Stimulated activated memory B cell treated with anti-CD40 and anti-IgM and Interleukin-4, amounts not matched to agents 10 μg/mL and 1 μg/mL and 100 μg/mL, for 72 hours (primary cell): ENCODE data around the gene OLAH.

Experiments
- ATAC-seq: fragments of 150-1000 bp; cut with Tn5 transposase; 2 replicates; pipeline ENCODE4 v1.10.0; 2021
- H3K27ac Mint-ChIP-seq: one replicate; pipeline ENCODE4 v1.8.0; 2022; ENCODE audit warnings: mild to moderate bottlenecking, mixed read lengths
- H3K27me3 Mint-ChIP-seq: one replicate; pipeline ENCODE4 v1.8.0; 2022; ENCODE audit warnings: mixed read lengths
- H3K36me3 Mint-ChIP-seq: one replicate; pipeline ENCODE4 v1.8.0; 2022; ENCODE audit warnings: mixed read lengths
- H3K4me1 Mint-ChIP-seq: one replicate; pipeline ENCODE4 v1.8.0; 2022; ENCODE audit warnings: mixed read lengths
- H3K4me3 Mint-ChIP-seq: one replicate; pipeline ENCODE4 v1.8.0; 2022; ENCODE audit warnings: mild to moderate bottlenecking, moderate library complexity, mixed read lengths
- H3K9me3 Mint-ChIP-seq: one replicate; pipeline ENCODE4 v1.8.0; 2022; ENCODE audit warnings: mixed read lengths

Gene OLAH

DNA sequence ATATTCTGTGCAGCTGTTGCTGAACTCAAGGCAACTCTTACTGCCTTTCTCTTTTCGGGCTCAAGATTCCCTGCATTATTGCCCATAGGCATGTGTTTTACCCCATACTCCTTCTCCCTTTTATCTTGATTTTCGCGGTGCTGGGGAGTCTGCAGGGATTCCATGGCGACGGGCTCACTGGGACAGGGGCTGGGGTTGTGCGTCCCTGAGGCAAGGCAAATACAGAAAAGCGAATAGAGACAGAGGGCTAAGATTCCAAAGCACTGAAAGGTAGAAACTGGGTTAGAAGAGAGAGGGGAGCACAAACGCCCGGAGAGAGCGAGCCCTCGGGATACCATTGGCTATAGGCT, 52.9 kb downstream of the OLAH start:
- H3K27me3 Mint-ChIP-seq = no peaks in the 10 kb centered on the region
- H3K4me3 Mint-ChIP-seq = peak overlapping the region; percentile 80
- H3K4me1 Mint-ChIP-seq = peaks cover 43% of the 10 kb centered on the region
- H3K9me3 Mint-ChIP-seq = no peaks in the 10 kb centered on the region
- H3K27ac Mint-ChIP-seq = peak overlapping the region; percentile 94
- ATAC-seq = peak; percentile 58
- peaks cover 2% of the 10 kb centered on the region for H3K36me3 Mint-ChIP-seq

DNA sequence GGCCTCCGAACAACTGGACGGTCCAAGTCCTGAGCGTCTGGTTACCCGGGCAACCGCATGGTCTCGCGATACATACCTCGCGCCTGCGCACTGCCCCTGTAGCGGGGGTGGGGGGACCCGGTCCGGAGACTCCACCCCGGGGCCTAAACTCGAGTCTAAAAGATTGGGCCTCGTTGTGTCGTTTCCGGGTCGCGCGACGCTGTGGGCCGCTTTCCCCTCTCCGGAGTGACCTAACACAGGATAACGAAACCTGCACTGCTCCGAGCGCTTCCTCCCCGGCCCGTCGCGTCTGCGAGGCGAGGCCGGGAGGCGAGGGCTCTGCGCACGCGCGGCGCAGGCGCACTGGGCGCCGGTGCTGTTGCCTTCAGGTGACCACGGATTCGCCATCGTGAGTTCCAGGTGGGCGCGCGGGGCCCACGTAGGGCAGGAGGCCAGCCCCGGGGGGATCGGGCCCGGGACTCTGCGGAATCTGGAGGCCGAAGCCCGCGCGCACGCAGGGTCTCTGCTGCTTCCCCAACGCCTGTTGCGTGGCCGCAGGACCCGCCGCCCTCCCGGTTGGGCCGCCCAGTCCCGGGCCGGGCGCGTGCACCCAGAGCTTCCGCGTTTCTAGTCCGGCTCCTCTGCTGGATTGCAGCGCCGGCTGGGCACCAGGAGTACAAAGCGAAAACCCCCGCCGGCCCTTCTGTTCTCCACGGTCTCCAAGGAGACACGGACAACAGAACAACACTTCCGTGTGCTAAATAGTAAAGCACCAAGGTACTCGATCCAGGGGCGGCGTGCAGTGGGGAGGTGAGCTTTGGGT, 53.5 kb downstream of the OLAH start, which contains the start of gene RPP38:
Gene RPP38 (plus strand): TSS at position 345 of the 802 bp plus-strand sequence. CDS start 5,960 bp downstream, outside the sequence.
- Mint-ChIP-seq H3K27me3 (no peaks in the 10 kb centered on the region), H3K4me1 (peaks cover 43% of the 10 kb centered on the region), H3K27ac (peak within 1 kb of the TSS; percentile 94), H3K9me3 (no peaks in the 10 kb centered on the region), H3K36me3 (peaks cover 8% of the 10 kb centered on the region), H3K4me3 (peak within 1 kb of the TSS; percentile 80)
- peak; percentile 92 for ATAC-seq

DNA sequence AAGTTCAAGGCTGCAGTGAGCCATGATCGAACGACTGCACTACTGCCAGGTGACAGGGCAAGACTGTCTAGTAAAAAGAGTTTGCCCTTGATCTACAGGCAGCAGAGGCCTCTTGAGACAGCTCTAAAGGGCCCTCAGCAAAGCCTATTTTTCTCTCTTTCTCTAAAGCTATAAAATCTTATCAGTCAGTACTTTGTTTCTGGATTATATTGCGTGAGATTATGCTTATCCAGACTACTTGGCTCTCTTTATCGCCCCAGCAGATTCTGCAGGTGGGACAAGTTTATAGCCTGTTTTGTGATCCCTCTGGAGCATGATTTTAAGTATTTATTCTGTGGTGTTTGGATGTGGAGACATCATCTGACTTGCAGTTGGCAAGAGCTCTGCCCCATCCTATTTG, 56.1 kb downstream of the OLAH start:
- Mint-ChIP-seq H3K36me3 (peaks cover 30% of the 10 kb centered on the region), H3K4me1 (peaks cover 43% of the 10 kb centered on the region), H3K4me3 (no peak overlapping the region), H3K27ac (no peak overlapping the region), H3K9me3 (no peaks in the 10 kb centered on the region), H3K27me3 (no peaks in the 10 kb centered on the region)
- ATAC-seq = no peak

DNA sequence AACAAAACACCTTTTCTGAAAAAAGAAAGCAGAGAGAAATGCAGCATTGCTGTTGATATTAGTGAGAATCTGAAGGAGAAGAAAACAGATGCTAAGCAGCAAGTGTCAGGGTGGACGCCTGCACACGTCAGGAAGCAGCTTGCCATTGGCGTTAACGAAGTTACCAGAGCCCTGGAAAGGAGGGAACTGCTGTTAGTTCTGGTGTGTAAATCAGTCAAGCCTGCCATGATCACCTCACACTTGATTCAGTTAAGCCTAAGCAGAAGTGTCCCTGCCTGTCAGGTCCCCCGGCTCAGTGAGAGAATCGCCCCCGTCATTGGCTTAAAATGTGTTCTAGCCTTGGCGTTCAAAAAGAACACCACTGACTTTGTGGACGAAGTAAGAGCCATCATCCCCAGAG, 59.8 kb downstream of the OLAH start:
- Mint-ChIP-seq H3K9me3 (no peaks in the 10 kb centered on the region), H3K27ac (no peak overlapping the region)

DNA sequence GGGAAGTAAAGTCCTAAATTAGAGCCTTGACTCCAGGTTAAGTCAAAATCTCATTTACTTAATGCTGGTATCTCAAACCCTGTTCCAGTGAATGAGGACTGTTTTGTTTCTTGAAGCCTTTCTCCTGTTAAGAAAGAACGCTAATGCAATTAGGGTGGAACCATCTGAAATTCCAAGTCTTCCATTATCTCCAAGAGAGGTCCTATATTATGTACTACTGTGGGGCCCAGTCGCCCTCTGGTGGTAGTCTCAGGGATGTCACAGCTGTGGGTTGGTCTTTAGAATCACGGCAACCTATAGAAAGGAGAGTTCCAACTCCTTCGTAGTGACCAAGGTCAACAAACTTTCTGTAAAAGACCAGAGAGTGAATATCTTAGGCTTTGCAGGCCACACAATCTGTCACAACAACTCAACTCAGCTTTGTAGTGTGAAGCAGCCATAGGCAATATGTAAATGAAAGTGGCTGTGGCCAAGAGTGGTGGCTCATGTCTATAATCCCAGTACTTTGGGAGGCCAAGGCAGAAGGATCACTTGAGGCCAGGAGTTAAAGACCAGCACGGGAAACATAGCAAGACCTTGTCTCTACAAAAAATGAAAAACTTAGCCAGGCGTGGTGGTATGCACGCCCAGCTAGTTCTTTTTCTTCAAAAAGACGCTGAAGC, 62.7 kb downstream of the OLAH start:
- ATAC-seq = peak; percentile 81
- H3K27me3 Mint-ChIP-seq = no peaks in the 10 kb centered on the region
- peaks cover 49% of the 10 kb centered on the region for H3K36me3 Mint-ChIP-seq
- H3K9me3 Mint-ChIP-seq = no peaks in the 10 kb centered on the region
- no peaks in the 10 kb centered on the region for H3K4me1 Mint-ChIP-seq
- H3K4me3 Mint-ChIP-seq = no peak overlapping the region
- H3K27ac Mint-ChIP-seq = no peak overlapping the region

More for the DNA sequence above, 59.8 kb downstream of the OLAH start:
- H3K4me3 Mint-ChIP-seq = no peak overlapping the region
- peaks cover 23% of the 10 kb centered on the region for H3K4me1 Mint-ChIP-seq
- H3K27me3 Mint-ChIP-seq = no peaks in the 10 kb centered on the region
- ATAC-seq = no peak
- H3K36me3 Mint-ChIP-seq = peaks cover 42% of the 10 kb centered on the region

DNA sequence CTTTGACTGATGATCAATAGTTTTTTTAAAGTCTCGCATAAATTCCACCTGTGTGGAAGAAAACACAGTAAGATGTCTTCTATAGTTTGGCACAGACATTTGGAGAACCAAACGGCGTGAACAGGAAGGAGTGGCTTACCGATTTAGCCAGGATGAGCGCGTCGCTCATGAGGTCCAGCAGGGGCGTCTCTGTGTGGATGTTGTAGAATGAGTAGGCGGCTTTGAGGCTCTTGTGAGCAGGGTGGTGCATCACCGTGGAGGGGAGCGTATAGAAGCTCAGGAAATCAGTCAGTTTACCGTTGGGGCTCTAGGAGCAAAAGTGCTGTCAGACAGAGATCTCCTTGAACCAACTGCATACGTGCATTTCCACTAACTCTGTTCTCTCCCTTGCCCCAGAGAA, 68.9 kb downstream of the OLAH start:
- H3K9me3 Mint-ChIP-seq = no peaks in the 10 kb centered on the region
- H3K27me3 Mint-ChIP-seq = no peaks in the 10 kb centered on the region
- no peak overlapping the region for H3K27ac Mint-ChIP-seq
- no peak for ATAC-seq
- peaks cover 33% of the 10 kb centered on the region for H3K36me3 Mint-ChIP-seq
- no peaks in the 10 kb centered on the region for H3K4me1 Mint-ChIP-seq
- no peak overlapping the region for H3K4me3 Mint-ChIP-seq

DNA sequence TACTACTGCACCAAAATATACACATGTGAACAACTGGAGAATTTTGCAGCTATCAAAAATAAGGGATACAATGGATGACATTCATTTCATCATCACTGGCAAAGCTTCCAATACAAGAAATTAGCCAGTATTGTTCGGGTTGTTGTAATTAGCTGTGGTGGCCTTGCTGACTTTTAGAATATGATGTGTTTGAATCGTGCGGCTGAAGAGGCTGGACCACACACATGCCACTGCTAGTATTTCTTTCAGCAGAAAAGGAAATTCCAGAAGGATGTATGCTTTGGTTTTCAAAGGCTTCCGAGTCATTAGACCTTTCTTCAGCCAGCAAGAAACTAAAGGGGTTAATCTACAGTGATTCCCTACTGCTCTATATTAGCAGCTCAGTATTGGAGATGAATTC, 70.0 kb downstream of the OLAH start:
- H3K27me3 Mint-ChIP-seq = no peaks in the 10 kb centered on the region
- H3K36me3 Mint-ChIP-seq = peaks cover 24% of the 10 kb centered on the region
- ATAC-seq = no peak
- no peak overlapping the region for H3K27ac Mint-ChIP-seq
- no peaks in the 10 kb centered on the region for H3K9me3 Mint-ChIP-seq
- H3K4me3 Mint-ChIP-seq = no peak overlapping the region
- H3K4me1 Mint-ChIP-seq = no peaks in the 10 kb centered on the region

DNA sequence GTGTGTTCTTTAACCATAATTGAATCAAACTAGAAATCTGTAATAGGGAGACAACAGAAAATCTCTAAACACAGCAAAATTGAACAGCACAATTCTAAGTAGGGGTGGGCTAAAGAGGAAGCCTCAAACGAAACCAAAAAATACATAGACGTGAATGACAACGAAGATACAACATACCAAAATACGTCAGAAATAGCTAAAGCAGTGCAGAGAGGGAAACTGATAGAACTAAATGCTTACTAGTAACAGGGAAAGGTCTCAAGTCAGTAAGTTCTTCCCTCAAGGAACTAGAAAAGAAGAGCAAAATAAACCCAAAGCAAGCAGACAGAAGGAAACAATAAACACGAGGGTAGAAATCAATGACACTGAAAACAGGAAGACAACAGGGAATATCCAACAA, 72.5 kb downstream of the OLAH start:
- Mint-ChIP-seq H3K4me3 (no peak overlapping the region), H3K36me3 (peaks cover 19% of the 10 kb centered on the region), H3K27me3 (no peaks in the 10 kb centered on the region), H3K9me3 (no peaks in the 10 kb centered on the region), H3K27ac (no peak overlapping the region), H3K4me1 (no peaks in the 10 kb centered on the region)
- no peak for ATAC-seq

DNA sequence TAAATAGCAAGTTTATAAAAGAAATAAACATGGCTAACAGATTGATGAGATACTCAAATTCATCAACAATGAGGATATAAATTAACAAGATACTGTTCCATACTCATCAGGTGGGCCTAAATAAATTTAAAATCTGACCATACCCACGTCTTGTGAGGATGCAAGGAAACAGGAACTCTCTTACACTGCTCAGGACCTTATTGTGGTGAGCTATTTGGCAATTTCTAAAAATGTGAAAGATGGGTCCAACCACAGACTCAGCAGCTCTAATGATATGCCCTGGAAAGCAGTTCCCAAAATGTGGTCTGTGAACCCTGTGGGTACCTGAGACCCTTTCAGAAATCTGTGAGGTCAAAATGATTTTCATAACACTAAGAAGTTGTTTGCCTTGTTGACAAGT, 74.9 kb downstream of the OLAH start:
- no peak for ATAC-seq
- Mint-ChIP-seq H3K36me3 (peaks cover 9% of the 10 kb centered on the region), H3K27ac (no peak overlapping the region), H3K27me3 (no peaks in the 10 kb centered on the region), H3K4me1 (no peaks in the 10 kb centered on the region), H3K4me3 (no peak overlapping the region), H3K9me3 (no peaks in the 10 kb centered on the region)

DNA sequence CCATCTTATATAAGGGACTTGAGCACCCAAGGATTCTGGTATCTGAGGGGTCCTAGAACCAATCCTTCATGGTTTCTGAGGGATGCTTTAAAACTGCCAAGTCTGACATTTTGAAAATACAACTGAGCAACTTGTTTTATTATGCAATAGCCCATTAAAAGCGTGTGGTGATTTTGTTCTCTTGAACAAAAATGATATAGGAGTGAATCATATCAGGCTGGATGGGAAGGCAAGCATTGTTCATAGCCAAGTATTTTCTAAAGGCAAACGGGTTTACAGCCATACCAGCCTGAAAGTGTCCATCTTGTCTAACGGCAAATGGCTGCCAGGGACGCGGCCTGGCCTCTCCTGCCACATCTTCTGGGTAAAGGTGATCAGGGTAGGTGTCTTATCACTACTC, 76.8 kb downstream of the OLAH start:
- no peak for ATAC-seq
- H3K4me3 Mint-ChIP-seq = no peak overlapping the region
- H3K9me3 Mint-ChIP-seq = no peaks in the 10 kb centered on the region
- peaks cover 15% of the 10 kb centered on the region for H3K36me3 Mint-ChIP-seq
- no peaks in the 10 kb centered on the region for H3K27me3 Mint-ChIP-seq
- no peak overlapping the region for H3K27ac Mint-ChIP-seq
- H3K4me1 Mint-ChIP-seq = no peaks in the 10 kb centered on the region

DNA sequence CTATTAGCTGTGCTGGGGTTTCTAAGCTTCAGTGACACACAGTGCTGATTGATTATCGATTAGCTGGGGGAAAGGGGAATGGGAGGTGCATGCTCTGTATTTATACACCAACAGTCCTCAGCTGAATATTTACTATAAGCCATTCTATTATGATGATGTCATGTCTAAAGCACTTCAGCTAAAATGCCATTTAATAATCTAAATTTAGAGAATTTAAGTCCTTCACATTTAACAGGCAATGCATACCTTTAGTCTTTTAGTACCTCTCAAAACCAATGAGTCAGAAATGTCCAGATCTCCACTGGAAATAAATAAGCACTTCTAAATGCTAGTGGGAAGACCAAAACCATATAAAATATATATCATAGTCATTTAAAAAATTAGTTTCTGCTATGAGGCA, 78.0 kb downstream of the OLAH start:
- no peaks in the 10 kb centered on the region for H3K4me1 Mint-ChIP-seq
- no peak overlapping the region for H3K4me3 Mint-ChIP-seq
- no peaks in the 10 kb centered on the region for H3K27me3 Mint-ChIP-seq
- no peaks in the 10 kb centered on the region for H3K9me3 Mint-ChIP-seq
- no peak overlapping the region for H3K27ac Mint-ChIP-seq
- ATAC-seq = no peak
- peaks cover 19% of the 10 kb centered on the region for H3K36me3 Mint-ChIP-seq

DNA sequence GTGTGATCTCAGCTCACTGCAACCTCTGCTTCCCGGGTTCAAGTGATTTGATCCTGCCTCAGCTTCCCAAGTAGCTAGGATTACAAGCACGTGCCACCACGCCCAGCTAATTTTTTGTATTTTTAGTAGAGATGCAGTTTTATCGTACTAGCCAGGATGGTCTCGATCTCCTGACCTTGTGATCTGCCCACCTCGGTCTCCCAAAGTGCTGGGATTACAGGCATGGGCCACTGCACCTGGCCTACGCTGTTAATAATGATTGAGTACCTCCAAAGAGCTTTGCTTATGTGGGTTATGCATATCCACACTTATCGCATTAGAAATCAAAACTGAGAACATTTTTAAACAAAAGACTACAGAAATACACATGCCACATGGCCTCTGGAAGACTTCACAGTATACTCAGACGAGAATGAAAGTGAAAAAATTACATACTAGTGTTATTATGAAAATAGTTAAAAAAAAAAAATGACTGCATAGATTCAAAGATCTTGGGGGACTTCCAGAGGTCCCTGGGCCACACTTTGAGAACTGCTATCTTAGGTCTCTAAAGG, 78.8 kb downstream of the OLAH start:
- Mint-ChIP-seq H3K4me3 (no peak overlapping the region), H3K4me1 (no peaks in the 10 kb centered on the region), H3K27ac (no peak overlapping the region), H3K9me3 (no peaks in the 10 kb centered on the region), H3K36me3 (peaks cover 20% of the 10 kb centered on the region), H3K27me3 (no peaks in the 10 kb centered on the region)
- peak; percentile 58 for ATAC-seq
